GM23338 (cell line): ENCODE measurements around the gene CLIC3. TPM values are rescaled to one million over a fixed set of nuclear protein-coding genes. Genes with fewer than 3 reads are reported as not detected.

Source experiments
- ATAC-seq: fragments of 200-7000 bp; cut with Tn5 transposase; 3 replicates; pipeline ENCODE4 v1.9.1; 2020
- DNase-seq: peaks from one replicate; pipeline ENCODE4 v3.0.0-alpha.2; 2015; ENCODE audit warnings: low spot score
- H2AFZ ChIP-seq: fragments of 200-600 bp; sonication (generic); 2 replicates; pipeline ENCODE4 v1.8.0; 2016; ENCODE audit warnings: antibody characterized with exemption, mild to moderate bottlenecking, moderate library complexity
- H3F3A ChIP-seq: fragments of 200-600 bp; sonication (generic); replicated peaks from 2 replicates; pipeline ENCODE4 v1.8.0; 2017; ENCODE audit warnings: antibody characterized with exemption, mixed run types, low read depth
- H3K27ac ChIP-seq: fragments of 200-600 bp; sonication (generic); 2 replicates; pipeline ENCODE4 v1.6.1; 2016; ENCODE audit warnings: low read depth
- H3K27me3 ChIP-seq: fragments of 200-600 bp; sonication (generic); 2 replicates; pipeline ENCODE4 v1.8.0; 2016; ENCODE audit warnings: mild to moderate bottlenecking, mixed run types, moderate library complexity; ENCODE audit not compliant: insufficient read depth
- H3K36me3 ChIP-seq: fragments of 200-600 bp; sonication (generic); 2 replicates; pipeline ENCODE4 v1.8.0; 2016; ENCODE audit warnings: mild to moderate bottlenecking; ENCODE audit not compliant: insufficient read depth
- H3K4me1 ChIP-seq: fragments of 200-600 bp; sonication (generic); 2 replicates; pipeline ENCODE4 v1.8.0; 2016; ENCODE audit warnings: mild to moderate bottlenecking, moderate library complexity; ENCODE audit not compliant: insufficient read depth
- H3K4me2 ChIP-seq: fragments of 200-600 bp; sonication (generic); 2 replicates; pipeline ENCODE4 v1.7.1; 2017; ENCODE audit warnings: mixed run types
- H3K4me3 ChIP-seq: fragments of 200-600 bp; sonication (generic); 2 replicates; pipeline ENCODE4 v1.6.1; 2016; ENCODE audit warnings: mixed run types
- H3K79me2 ChIP-seq: fragments of 200-600 bp; sonication (generic); replicated peaks from 2 replicates; pipeline ENCODE4 v1.8.0; 2017; ENCODE audit warnings: mild to moderate bottlenecking; ENCODE audit not compliant: insufficient read depth
- H3K9me2 ChIP-seq: fragments of 200-600 bp; sonication (generic); 2 replicates; pipeline ENCODE4 v1.8.0; 2017; ENCODE audit not compliant: insufficient read depth
- H4K20me1 ChIP-seq: fragments of 200-600 bp; sonication (generic); replicated peaks from 2 replicates; pipeline ENCODE4 v1.8.0; 2017; ENCODE audit warnings: mild to moderate bottlenecking; ENCODE audit not compliant: insufficient read depth
- H3K27ac Mint-ChIP-seq: 2 replicates; pipeline ENCODE4 v1.8.0; 2020; ENCODE audit warnings: inconsistent platforms, mild to moderate bottlenecking, moderate library complexity, mixed read lengths
- H3K27me3 Mint-ChIP-seq: 3 replicates; pipeline ENCODE4 v1.8.0; 2022; ENCODE audit warnings: low read depth, mild to moderate bottlenecking, moderate library complexity, mixed read lengths, inconsistent platforms; ENCODE audit not compliant: insufficient read depth, poor library complexity
- H3K36me3 Mint-ChIP-seq: 3 replicates; pipeline ENCODE4 v1.8.0; 2021; ENCODE audit warnings: low read depth, mild to moderate bottlenecking, inconsistent platforms, moderate library complexity, mixed read lengths
- H3K4me1 Mint-ChIP-seq: 3 replicates; pipeline ENCODE4 v1.8.0; 2020; ENCODE audit warnings: mild to moderate bottlenecking, inconsistent platforms, mixed read lengths
- H3K4me3 Mint-ChIP-seq: 3 replicates; pipeline ENCODE4 v1.8.0; 2021; ENCODE audit warnings: moderate library complexity, mild to moderate bottlenecking, inconsistent platforms, mixed read lengths
- H3K9me3 Mint-ChIP-seq: 3 replicates; pipeline ENCODE4 v1.8.0; 2020; ENCODE audit warnings: moderate library complexity, mild to moderate bottlenecking, inconsistent platforms, mixed read lengths
- CREB1 ChIP-seq: fragments of 250-450 bp; sonication (Bioruptor Pico); IDR thresholded peaks from 2 replicates; pipeline ENCODE4 v1.5.0; 2020; ENCODE audit warnings: low read depth, mild to moderate bottlenecking, moderate library complexity
- EZH2 ChIP-seq: fragments of 200-600 bp; sonication (generic); IDR thresholded peaks from one replicate; pipeline ENCODE4 v1.8.0; 2017; ENCODE audit warnings: antibody characterized with exemption, mild to moderate bottlenecking, low read depth; ENCODE audit not compliant: unreplicated experiment
- EZH2phosphoT487 ChIP-seq: fragments of 200-600 bp; sonication (generic); IDR thresholded peaks from one replicate; pipeline ENCODE4 v1.8.1; 2018; ENCODE audit warnings: antibody characterized with exemption; ENCODE audit not compliant: unreplicated experiment
- JUNB ChIP-seq: IDR thresholded peaks from one replicate; pipeline ENCODE4 v1.6.1; 2016; ENCODE audit warnings: antibody characterized with exemption; ENCODE audit not compliant: unreplicated experiment
- NANOG ChIP-seq: IDR thresholded peaks from 2 replicates; pipeline ENCODE4 v1.6.1; 2016; ENCODE audit warnings: antibody characterized with exemption, borderline replicate concordance
- POLR2AphosphoS5 ChIP-seq: IDR thresholded peaks from 2 replicates; pipeline ENCODE4 v1.6.1; 2016; ENCODE audit warnings: antibody characterized with exemption, low read depth
- STAT1 ChIP-seq: IDR thresholded peaks from one replicate; pipeline ENCODE4 v1.6.1; 2016; ENCODE audit warnings: antibody characterized with exemption; ENCODE audit not compliant: unreplicated experiment
- ZNF114 ChIP-seq: fragments of 250-450 bp; sonication (Bioruptor Pico); IDR thresholded peaks from 2 replicates; pipeline ENCODE4 v1.5.0; 2020; ENCODE audit warnings: mild to moderate bottlenecking, moderate library complexity
- ZNF331 ChIP-seq: fragments of 250-450 bp; sonication (Bioruptor Pico); IDR thresholded peaks from 2 replicates; pipeline ENCODE4 v1.5.0; 2020; ENCODE audit warnings: low read depth, mild to moderate bottlenecking, moderate library complexity
- polyA plus RNA-seq: library from polyadenylated mRNA; unstranded; fragments of >200 nt; fragmentation: Nextera tagmentation; extraction: Ambion mirVana; gene quantifications from 2 replicates; pipeline ENCODE4 v1.2.1, GENCODE V29; 2016
- total RNA-seq: library from RNA; depleted of rRNA; stranded (reverse); fragments of >200 nt; shearing (Covaris generic); gene quantifications from 2 replicates; pipeline ENCODE4 v1.2.3, GENCODE V29; 2014
- TF ChIP-seq, protein P1 (sequence below): fragments of 250-450 bp; sonication (Bioruptor Pico); IDR thresholded peaks from 2 replicates; pipeline ENCODE4 v1.5.0; 2020; ENCODE audit warnings: mild to moderate bottlenecking, moderate library complexity
- TF ChIP-seq, protein P2 (sequence below), 2 experiments: fragments of 200-600 bp in 1 of 2; sonication (generic) in 1 of 2; conservative IDR thresholded peaks; 2 replicates each; pipeline versions ENCODE4 v1.5.1 to v1.6.1; 2016 to 2017; ENCODE audit warnings: antibody characterized with exemption in 2 of 2, low read depth in 2 of 2, mild to moderate bottlenecking in 2 of 2, moderate library complexity in 1 of 2
- TF ChIP-seq, protein P3 (sequence below): IDR thresholded peaks from one replicate; pipeline ENCODE4 v1.6.1; 2018; ENCODE audit warnings: antibody characterized with exemption; ENCODE audit not compliant: unreplicated experiment
- TF ChIP-seq, protein P4 (sequence below): IDR thresholded peaks from 2 replicates; pipeline ENCODE4 v1.6.1; 2016; ENCODE audit warnings: antibody characterized with exemption

The CLIC3 gene
- total and polyA plus RNA-seq, 2 experiments from 2014 or later, result 0.53 to 0.56 TPM

DNA sequence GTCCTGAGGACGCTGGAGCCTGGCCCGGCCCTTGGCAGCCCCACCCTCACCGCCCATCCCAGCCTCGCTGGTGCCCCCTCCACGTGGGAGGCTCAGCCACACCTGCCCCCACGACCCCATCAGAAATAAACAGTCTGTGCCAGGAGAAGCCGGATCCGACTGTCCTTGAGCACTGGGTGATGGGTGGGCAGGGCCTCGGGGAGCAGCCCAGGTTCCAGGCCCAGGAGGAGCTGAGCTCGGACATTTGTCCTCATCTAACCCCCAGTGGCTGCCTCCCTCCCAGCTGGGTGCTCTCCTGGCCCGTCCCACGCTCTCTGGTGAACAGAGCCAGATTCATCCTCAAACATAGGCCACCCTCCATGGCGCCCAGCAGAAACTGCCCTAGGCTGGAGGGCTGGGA lies 23.6 kb downstream of the CLIC3 start (continued):
- TF ChIP-seq POLR2AphosphoS5, result no peak
- TF ChIP-seq NANOG, result no peak
- no peak for TF ChIP-seq ZNF331 (CRISPR knock-in tag)
- TF ChIP-seq JUNB, result no peak
- no peak for TF ChIP-seq CREB1

DNA sequence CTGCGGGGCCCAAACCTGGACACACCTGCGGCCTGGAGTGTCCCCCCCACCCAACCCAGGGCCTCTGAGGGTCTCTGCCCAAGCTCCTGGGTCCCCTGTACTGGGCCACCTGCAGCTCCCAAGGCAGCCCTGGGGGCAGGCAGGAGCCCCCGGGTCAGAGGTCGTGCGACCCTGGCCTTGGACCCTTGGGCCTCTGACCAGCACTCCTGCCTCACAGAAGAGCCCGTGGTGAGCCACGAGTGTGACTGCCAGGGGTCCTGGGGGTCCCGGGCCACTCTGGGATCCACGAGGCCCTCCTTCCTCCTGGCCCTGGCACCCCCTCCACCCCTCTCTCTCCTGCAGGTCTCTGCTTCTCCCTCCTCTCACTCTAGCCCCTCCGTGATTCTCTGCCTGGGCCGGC lies 24.0 kb downstream of the CLIC3 start:
- no peak for ATAC-seq
- H3K4me1 Mint-ChIP-seq, result peaks cover under 1% of the 10 kb centered on the region; the same call in 1 of the 3 replicates
- TF ChIP-seq, protein P1, sequence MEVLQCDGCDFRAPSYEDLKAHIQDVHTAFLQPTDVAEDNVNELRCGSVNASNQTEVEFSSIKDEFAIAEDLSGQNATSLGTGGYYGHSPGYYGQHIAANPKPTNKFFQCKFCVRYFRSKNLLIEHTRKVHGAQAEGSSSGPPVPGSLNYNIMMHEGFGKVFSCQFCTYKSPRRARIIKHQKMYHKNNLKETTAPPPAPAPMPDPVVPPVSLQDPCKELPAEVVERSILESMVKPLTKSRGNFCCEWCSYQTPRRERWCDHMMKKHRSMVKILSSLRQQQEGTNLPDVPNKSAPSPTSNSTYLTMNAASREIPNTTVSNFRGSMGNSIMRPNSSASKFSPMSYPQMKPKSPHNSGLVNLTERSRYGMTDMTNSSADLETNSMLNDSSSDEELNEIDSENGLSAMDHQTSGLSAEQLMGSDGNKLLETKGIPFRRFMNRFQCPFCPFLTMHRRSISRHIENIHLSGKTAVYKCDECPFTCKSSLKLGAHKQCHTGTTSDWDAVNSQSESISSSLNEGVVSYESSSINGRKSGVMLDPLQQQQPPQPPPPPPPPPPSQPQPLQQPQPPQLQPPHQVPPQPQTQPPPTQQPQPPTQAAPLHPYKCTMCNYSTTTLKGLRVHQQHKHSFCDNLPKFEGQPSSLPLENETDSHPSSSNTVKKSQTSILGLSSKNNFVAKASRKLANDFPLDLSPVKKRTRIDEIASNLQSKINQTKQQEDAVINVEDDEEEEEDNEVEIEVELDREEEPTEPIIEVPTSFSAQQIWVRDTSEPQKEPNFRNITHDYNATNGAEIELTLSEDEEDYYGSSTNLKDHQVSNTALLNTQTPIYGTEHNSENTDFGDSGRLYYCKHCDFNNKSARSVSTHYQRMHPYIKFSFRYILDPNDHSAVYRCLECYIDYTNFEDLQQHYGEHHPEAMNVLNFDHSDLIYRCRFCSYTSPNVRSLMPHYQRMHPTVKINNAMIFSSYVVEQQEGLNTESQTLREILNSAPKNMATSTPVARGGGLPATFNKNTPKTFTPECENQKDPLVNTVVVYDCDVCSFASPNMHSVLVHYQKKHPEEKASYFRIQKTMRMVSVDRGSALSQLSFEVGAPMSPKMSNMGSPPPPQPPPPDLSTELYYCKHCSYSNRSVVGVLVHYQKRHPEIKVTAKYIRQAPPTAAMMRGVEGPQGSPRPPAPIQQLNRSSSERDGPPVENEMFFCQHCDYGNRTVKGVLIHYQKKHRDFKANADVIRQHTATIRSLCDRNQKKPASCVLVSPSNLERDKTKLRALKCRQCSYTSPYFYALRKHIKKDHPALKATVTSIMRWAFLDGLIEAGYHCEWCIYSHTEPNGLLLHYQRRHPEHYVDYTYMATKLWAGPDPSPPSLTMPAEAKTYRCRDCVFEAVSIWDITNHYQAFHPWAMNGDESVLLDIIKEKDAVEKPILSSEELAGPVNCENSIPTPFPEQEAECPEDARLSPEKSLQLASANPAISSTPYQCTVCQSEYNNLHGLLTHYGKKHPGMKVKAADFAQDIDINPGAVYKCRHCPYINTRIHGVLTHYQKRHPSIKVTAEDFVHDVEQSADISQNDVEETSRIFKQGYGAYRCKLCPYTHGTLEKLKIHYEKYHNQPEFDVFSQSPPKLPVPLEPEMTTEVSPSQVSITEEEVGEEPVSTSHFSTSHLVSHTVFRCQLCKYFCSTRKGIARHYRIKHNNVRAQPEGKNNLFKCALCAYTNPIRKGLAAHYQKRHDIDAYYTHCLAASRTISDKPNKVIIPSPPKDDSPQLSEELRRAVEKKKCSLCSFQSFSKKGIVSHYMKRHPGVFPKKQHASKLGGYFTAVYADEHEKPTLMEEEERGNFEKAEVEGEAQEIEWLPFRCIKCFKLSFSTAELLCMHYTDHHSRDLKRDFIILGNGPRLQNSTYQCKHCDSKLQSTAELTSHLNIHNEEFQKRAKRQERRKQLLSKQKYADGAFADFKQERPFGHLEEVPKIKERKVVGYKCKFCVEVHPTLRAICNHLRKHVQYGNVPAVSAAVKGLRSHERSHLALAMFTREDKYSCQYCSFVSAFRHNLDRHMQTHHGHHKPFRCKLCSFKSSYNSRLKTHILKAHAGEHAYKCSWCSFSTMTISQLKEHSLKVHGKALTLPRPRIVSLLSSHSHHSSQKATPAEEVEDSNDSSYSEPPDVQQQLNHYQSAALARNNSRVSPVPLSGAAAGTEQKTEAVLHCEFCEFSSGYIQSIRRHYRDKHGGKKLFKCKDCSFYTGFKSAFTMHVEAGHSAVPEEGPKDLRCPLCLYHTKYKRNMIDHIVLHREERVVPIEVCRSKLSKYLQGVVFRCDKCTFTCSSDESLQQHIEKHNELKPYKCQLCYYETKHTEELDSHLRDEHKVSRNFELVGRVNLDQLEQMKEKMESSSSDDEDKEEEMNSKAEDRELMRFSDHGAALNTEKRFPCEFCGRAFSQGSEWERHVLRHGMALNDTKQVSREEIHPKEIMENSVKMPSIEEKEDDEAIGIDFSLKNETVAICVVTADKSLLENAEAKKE (CRISPR knock-in tag), result no peak
- TF ChIP-seq EZH2phosphoT487, result no peak
- TF ChIP-seq, protein P2, sequence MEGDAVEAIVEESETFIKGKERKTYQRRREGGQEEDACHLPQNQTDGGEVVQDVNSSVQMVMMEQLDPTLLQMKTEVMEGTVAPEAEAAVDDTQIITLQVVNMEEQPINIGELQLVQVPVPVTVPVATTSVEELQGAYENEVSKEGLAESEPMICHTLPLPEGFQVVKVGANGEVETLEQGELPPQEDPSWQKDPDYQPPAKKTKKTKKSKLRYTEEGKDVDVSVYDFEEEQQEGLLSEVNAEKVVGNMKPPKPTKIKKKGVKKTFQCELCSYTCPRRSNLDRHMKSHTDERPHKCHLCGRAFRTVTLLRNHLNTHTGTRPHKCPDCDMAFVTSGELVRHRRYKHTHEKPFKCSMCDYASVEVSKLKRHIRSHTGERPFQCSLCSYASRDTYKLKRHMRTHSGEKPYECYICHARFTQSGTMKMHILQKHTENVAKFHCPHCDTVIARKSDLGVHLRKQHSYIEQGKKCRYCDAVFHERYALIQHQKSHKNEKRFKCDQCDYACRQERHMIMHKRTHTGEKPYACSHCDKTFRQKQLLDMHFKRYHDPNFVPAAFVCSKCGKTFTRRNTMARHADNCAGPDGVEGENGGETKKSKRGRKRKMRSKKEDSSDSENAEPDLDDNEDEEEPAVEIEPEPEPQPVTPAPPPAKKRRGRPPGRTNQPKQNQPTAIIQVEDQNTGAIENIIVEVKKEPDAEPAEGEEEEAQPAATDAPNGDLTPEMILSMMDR (conservative IDR thresholded peaks at IDR 0.05; ENCODE audit: low read depth in 2 of 2), result no peak
- TF ChIP-seq STAT1, result no peak
- no peak for TF ChIP-seq ZNF331 (CRISPR knock-in tag)
- no peak for TF ChIP-seq JUNB
- no peak for TF ChIP-seq EZH2
- TF ChIP-seq, protein P3, sequence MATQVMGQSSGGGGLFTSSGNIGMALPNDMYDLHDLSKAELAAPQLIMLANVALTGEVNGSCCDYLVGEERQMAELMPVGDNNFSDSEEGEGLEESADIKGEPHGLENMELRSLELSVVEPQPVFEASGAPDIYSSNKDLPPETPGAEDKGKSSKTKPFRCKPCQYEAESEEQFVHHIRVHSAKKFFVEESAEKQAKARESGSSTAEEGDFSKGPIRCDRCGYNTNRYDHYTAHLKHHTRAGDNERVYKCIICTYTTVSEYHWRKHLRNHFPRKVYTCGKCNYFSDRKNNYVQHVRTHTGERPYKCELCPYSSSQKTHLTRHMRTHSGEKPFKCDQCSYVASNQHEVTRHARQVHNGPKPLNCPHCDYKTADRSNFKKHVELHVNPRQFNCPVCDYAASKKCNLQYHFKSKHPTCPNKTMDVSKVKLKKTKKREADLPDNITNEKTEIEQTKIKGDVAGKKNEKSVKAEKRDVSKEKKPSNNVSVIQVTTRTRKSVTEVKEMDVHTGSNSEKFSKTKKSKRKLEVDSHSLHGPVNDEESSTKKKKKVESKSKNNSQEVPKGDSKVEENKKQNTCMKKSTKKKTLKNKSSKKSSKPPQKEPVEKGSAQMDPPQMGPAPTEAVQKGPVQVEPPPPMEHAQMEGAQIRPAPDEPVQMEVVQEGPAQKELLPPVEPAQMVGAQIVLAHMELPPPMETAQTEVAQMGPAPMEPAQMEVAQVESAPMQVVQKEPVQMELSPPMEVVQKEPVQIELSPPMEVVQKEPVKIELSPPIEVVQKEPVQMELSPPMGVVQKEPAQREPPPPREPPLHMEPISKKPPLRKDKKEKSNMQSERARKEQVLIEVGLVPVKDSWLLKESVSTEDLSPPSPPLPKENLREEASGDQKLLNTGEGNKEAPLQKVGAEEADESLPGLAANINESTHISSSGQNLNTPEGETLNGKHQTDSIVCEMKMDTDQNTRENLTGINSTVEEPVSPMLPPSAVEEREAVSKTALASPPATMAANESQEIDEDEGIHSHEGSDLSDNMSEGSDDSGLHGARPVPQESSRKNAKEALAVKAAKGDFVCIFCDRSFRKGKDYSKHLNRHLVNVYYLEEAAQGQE, result no peak
- TF ChIP-seq ZNF114, result no peak
- no peak for TF ChIP-seq CREB1
- TF ChIP-seq, protein P4, sequence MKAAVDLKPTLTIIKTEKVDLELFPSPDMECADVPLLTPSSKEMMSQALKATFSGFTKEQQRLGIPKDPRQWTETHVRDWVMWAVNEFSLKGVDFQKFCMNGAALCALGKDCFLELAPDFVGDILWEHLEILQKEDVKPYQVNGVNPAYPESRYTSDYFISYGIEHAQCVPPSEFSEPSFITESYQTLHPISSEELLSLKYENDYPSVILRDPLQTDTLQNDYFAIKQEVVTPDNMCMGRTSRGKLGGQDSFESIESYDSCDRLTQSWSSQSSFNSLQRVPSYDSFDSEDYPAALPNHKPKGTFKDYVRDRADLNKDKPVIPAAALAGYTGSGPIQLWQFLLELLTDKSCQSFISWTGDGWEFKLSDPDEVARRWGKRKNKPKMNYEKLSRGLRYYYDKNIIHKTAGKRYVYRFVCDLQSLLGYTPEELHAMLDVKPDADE, result no peak
- no peak for TF ChIP-seq NANOG

More for the DNA sequence above, 24.0 kb downstream of the CLIC3 start:
- H3K36me3 Mint-ChIP-seq, result no peaks in the 10 kb centered on the region
- H3K27ac Mint-ChIP-seq, result no peak overlapping the region
- Histone ChIP-seq H2AFZ (no peak overlapping the region), H3K79me2 (no peaks in the 10 kb centered on the region), H4K20me1 (no peaks in the 10 kb centered on the region), H3K4me3 (no peak overlapping the region), H3K36me3 (no peaks in the 10 kb centered on the region), H3K4me2 (no peak overlapping the region), H3F3A (no peaks in the 10 kb centered on the region), H3K4me1 (no peaks in the 10 kb centered on the region), H3K27ac (no peak overlapping the region), H3K9me2 (no peaks in the 10 kb centered on the region), H3K27me3 (no peaks in the 10 kb centered on the region)
- H3K9me3 Mint-ChIP-seq, result no peaks in the 10 kb centered on the region
- H3K27me3 Mint-ChIP-seq, result peaks cover 6% of the 10 kb centered on the region
- DNase-seq, result no peak
- H3K4me3 Mint-ChIP-seq, result no peak overlapping the region
